K562 (cell line): ENCODE results near the gene EPHA1. TPM values are rescaled to one million over a fixed set of nuclear protein-coding genes. Genes with fewer than 3 reads are reported as not detected.

Experiments
- FOXK2 ChIP-seq, 2 experiments: fragments of 450-650 bp; IDR thresholded peaks in 1 of 2; conservative IDR thresholded peaks in 1 of 2; 2 replicates each; pipeline ENCODE4 v1.6.1; 2016; ENCODE audit warnings: low read depth in 2 of 2, mild to moderate bottlenecking in 1 of 2
- FOXM1 ChIP-seq, 2 experiments: fragments of 450-650 bp in 1 of 2; sonication (generic) in 1 of 2; formaldehyde crosslinking in 1 of 2; IDR thresholded peaks; 2 replicates each; pipeline versions ENCODE4 v1.6.1 to v1.9.0; 2017 to 2022; ENCODE audit warnings: low read depth in 2 of 2, mild to moderate bottlenecking in 2 of 2, missing genetic modification reagents in 1 of 2, moderate library complexity in 1 of 2
- ILF3 ChIP-seq: fragments of 450-650 bp; IDR thresholded peaks from 2 replicates; pipeline ENCODE4 v1.6.1; 2018; ENCODE audit warnings: antibody characterized with exemption, mild to moderate bottlenecking, moderate library complexity, borderline replicate concordance
- KLF13 ChIP-seq: fragments of 450-650 bp; IDR thresholded peaks from 2 replicates; pipeline ENCODE4 v1.6.1; 2016; ENCODE audit warnings: missing genetic modification characterization, low read depth, mild to moderate bottlenecking, missing compliant biosample characterization, moderate library complexity, borderline replicate concordance
- MCM5 ChIP-seq: fragments of 450-650 bp; IDR thresholded peaks from 2 replicates; pipeline ENCODE4 v1.6.1; 2016; ENCODE audit warnings: low read depth
- NR2C2 ChIP-seq, 2 experiments: fragments of 200-800 bp in 1 of 2; sonication (Bioruptor generic) in 1 of 2; sonication (generic) in 1 of 2; formaldehyde crosslinking in 1 of 2; IDR thresholded peaks; 2 replicates each; pipeline versions ENCODE4 v1.6.1 to v1.8.0; 2016 to 2022; ENCODE audit warnings: mild to moderate bottlenecking in 1 of 2, missing compliant biosample characterization in 1 of 2, missing genetic modification characterization in 1 of 2, missing genetic modification reagents in 1 of 2
- RBM22 ChIP-seq: fragments of 200-400 bp; formaldehyde crosslinking; IDR thresholded peaks from 2 replicates; pipeline ENCODE4 v1.6.1; 2018; ENCODE audit warnings: low read length, low read depth; ENCODE audit not compliant: poor library complexity, severe bottlenecking
- polyA plus RNA-seq, 8 experiments: library from polyadenylated mRNA; depleted of rRNA in 4 of 8; stranded (reverse) in 5 of 8; unstranded in 3 of 8; fragments of >200 nt; fragmentation: Nextera tagmentation in 2 of 8; fragmentation: Illumina TruSeq in 1 of 8; extraction: Ambion mirVana in 2 of 8; extraction: Trizol in 1 of 8; gene quantifications; 2 replicates each; pipeline versions ENCODE4 v1.2.1 to v1.2.3, GENCODE V29; 2011 to 2014; ENCODE audit warnings: inconsistent platforms in 1 of 8, missing spikeins in 1 of 8
- total RNA-seq, 7 experiments: library from RNA; depleted of rRNA in 6 of 7; stranded (reverse); fragments of >200 nt in 6 of 7; fragmentation: Illumina TruSeq in 2 of 7; extraction: Trizol in 2 of 7; gene quantifications; 2 replicates each; pipeline versions ENCODE4 v1.2.1 to v1.2.3, GENCODE V29; 2011 to 2021; ENCODE audit warnings: low replicate concordance in 1 of 7
- TF ChIP-seq, protein P1 (sequence below): fragments of 450-650 bp; IDR thresholded peaks from 2 replicates; pipeline ENCODE4 v1.6.1; 2017; ENCODE audit warnings: antibody characterized with exemption

Gene EPHA1
- total and polyA plus RNA-seq, 9 of the 15 experiments (the other 6 are each of a cell fraction or from before 2014, with no cell fraction given): 0.22 to 0.57 (median 0.32) TPM; not detected in 6

DNA sequence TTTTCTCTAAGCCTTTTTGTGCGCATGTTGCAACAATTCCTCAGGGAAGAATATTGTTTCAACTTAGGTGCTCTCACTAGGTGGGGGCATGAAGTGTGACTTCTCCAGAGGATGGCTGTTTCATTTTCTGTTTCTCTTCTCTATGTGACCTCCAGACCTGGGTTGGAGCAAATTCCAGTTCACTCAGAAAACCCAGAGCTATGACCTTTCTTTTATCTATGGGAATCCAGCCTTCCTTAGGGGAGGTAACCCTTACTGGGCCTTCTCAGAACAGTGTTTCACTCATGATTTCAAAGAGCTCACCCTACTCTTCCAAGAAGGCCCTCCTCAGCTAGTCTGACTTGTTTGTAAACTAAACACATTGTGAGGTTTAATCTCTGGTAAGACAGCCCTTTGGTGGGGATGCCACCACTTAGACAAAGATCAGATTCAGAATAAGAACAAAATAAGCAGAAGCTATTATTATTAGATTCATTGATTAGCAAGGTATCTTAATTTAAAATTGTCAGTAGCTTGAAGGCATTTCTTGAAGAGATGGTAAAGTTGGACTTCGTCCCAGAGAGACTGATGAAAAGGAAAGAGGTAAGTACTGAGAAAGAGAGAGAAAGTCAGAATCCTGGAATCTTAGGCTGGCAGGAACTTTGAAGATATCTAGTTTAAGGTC is 18.0 kb upstream of the EPHA1 start (continued):
- TF ChIP-seq FOXK2 (conservative IDR thresholded peaks at IDR 0.05 in 1 of 2, IDR thresholded peaks at IDR 0.05 in 1 of 2; ENCODE audit: low read depth in 2 of 2) (peak in 1 of 2 experiments; percentile 44; a peak in 1 of 4 replicates), MCM5 (no peak), FOXM1 (IDR thresholded peaks at IDR 0.05; ENCODE audit: low read depth) (peak; percentile 62), FOXM1 (CRISPR knock-in tag; IDR thresholded peaks at IDR 0.05; ENCODE audit: low read depth) (no peak), ILF3 (no peak), RBM22 (no peak), KLF13 (no peak), NR2C2 (CRISPR knock-in tag; IDR thresholded peaks at IDR 0.05) (no peak), NR2C2 (tag; IDR thresholded peaks at IDR 0.05) (peak; percentile 75)
- TF ChIP-seq, protein P1, sequence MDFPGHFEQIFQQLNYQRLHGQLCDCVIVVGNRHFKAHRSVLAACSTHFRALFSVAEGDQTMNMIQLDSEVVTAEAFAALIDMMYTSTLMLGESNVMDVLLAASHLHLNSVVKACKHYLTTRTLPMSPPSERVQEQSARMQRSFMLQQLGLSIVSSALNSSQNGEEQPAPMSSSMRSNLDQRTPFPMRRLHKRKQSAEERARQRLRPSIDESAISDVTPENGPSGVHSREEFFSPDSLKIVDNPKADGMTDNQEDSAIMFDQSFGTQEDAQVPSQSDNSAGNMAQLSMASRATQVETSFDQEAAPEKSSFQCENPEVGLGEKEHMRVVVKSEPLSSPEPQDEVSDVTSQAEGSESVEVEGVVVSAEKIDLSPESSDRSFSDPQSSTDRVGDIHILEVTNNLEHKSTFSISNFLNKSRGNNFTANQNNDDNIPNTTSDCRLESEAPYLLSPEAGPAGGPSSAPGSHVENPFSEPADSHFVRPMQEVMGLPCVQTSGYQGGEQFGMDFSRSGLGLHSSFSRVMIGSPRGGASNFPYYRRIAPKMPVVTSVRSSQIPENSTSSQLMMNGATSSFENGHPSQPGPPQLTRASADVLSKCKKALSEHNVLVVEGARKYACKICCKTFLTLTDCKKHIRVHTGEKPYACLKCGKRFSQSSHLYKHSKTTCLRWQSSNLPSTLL: peak; percentile 64; the same call in 1 of the 2 replicates
